GM18498 (cell line): ENCODE measurements around the gene CD99.

Experiments used
- ATAC-seq: cut with Tn5 transposase; IDR thresholded peaks from one replicate; pipeline ENCODE4 v1.9.1; 2021; ENCODE audit warnings: mild to moderate bottlenecking, moderate library complexity; ENCODE audit not compliant: unreplicated experiment

CD99 gene, protein sequence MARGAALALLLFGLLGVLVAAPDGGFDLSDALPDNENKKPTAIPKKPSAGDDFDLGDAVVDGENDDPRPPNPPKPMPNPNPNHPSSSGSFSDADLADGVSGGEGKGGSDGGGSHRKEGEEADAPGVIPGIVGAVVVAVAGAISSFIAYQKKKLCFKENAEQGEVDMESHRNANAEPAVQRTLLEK

DNA sequence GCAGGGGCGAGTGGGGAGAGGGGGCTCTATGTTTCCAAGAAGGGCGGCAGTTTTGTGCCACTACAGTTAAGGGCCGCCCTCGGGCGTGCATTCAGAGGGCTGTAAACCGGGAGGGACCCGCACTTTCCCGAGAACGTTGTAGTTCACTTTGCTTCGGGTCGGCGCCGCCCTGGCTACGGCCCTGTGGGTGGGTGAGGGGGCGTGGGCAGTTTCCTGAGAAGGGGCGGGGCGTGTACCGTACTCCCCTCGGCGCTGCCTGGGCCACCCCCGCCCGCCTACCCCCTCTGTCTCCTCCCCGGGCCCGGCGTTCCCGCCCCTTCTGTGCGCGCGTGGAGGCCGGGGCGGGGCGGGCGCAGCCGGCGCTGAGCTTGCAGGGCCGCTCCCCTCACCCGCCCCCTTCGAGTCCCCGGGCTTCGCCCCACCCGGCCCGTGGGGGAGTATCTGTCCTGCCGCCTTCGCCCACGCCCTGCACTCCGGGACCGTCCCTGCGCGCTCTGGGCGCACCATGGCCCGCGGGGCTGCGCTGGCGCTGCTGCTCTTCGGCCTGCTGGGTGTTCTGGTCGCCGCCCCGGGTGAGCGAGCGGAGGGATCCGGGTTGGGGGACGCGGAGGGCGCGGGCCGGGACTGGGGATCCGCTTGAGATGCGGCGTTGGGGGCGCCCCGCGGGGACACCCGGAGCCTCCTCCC, at the start of gene CD99:
Gene CD99 (plus strand): TSS at position 440 of the 687 bp plus-strand sequence. CDS start 66 bp downstream, at position 506.
- peak; percentile 93 for ATAC-seq

GRCh38 chrX:2642146-2642545, 48.9 kb upstream of the CD99 start:
- no peak for ATAC-seq

GRCh38 chrX:2642791-2643190, 48.3 kb upstream of the CD99 start:
- no peak for ATAC-seq

- ATAC-seq: no peak
Measured at GRCh38 chrX:2643880-2644279, 47.2 kb upstream of the CD99 start.

GRCh38 chrX:2645563-2645962, 45.5 kb upstream of the CD99 start:
- ATAC-seq: no peak

- ATAC-seq: no peak
Measured at GRCh38 chrX:2647627-2648026, 43.5 kb upstream of the CD99 start.

- ATAC-seq: no peak
Measured at GRCh38 chrX:2650037-2650436, 41.1 kb upstream of the CD99 start.

- no peak for ATAC-seq
Measured at GRCh38 chrX:2650865-2651264, 40.2 kb upstream of the CD99 start.

DNA sequence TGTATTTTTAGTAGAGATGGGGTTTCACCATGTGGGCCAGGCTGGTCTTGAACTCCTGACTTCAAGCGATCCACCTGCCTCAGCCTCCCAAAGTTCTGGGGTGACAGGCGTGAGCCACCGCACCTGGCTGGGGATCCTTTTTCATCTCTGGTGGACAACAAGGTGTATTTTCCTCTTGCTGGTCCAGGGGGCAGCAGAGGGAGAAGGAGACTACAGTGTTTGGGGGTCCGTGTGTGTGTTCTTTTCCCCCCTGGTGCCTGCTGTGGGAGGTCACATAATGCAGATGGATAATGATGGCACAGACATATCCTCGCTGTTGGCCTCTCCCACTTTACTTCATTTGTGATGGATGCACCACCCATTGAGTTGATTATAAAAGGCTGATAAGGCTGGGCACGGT, 39.0 kb upstream of the CD99 start:
- ATAC-seq: no peak

- ATAC-seq: no peak
Measured at GRCh38 chrX:2654436-2655340, 36.4 kb upstream of the CD99 start.

DNA sequence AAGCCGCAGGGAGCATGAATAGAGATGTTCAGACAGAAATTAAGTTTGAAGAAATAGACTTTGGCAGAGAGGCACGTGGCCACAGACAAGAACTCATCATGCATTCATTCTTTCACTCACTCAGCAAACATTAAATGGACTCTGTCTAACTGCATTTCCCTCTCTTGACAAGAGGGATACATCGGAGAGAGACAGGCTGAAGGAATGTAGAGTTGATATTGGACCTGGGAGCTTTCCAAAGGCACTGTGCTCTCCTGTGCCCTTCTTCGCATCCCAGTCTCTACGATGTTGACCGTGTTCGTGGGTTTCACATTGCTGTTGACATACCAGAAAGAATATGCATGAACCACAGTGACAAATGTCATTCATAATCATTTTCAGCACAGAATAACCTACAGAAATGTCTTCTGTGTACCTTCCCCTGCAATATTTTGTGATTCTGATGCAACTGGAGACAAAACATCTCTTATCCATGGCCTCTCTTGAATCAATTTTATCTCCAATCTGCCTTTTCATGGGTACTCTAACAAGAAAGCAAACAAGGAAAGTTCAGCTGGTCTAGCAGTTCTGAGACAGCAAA, 34.7 kb upstream of the CD99 start:
- ATAC-seq: no peak

- no peak for ATAC-seq
Measured at GRCh38 chrX:2657532-2658113, 33.5 kb upstream of the CD99 start.

DNA sequence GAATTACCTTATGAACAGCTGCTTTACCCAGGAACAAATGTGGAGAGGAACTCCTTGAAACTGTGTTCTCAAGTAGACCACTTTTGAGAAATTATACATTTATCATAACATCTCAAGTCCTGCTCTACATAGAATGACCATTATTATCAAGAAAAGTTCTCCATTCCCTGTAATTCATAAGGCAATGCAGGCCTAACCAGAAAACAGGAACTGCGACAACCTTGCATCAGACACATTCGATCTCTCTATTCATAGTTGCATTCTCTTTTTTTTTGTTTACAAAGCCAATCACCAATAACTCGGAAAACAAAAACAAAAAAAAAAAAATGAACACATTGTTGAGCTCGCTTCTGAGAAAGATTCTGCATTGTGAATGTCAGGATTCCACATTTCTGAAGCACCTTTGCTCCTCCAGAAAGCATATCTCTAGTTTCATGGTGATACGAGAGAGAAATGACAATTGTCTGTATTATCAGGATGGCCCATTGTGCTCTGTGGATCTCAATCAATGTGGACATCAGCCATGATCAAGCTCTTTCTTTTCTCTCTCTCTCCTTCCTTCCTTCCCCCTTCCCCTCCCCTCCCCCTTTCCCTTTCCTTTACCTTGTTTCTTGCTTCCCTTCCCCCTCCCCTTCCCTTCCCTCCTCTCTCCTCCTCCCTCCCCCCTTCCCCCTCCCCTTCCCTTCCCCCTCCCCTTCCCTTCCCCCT, 32.4 kb upstream of the CD99 start:
- ATAC-seq: no peak

- ATAC-seq: no peak
Measured at GRCh38 chrX:2662586-2662985, 28.5 kb upstream of the CD99 start.

DNA sequence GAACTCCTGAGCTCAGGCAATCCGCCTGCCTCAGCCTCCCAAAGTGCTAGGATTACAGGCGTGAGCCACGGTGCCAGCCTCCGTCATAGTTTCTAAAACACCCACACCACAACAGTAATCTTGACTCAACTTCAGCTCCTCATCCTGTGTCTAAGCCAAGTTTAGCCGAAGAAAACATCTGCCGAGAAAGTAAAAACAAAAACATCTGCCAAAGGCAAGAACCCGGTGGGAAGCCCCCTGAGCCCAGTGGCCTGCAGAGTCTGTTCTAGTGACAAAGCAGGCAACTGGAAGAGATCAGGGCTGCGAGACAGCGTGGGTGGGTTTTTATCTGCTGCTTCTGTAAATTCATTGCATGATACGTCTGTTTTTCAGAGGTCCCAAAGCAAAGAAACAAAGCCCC, 26.6 kb upstream of the CD99 start:
- no peak for ATAC-seq

DNA sequence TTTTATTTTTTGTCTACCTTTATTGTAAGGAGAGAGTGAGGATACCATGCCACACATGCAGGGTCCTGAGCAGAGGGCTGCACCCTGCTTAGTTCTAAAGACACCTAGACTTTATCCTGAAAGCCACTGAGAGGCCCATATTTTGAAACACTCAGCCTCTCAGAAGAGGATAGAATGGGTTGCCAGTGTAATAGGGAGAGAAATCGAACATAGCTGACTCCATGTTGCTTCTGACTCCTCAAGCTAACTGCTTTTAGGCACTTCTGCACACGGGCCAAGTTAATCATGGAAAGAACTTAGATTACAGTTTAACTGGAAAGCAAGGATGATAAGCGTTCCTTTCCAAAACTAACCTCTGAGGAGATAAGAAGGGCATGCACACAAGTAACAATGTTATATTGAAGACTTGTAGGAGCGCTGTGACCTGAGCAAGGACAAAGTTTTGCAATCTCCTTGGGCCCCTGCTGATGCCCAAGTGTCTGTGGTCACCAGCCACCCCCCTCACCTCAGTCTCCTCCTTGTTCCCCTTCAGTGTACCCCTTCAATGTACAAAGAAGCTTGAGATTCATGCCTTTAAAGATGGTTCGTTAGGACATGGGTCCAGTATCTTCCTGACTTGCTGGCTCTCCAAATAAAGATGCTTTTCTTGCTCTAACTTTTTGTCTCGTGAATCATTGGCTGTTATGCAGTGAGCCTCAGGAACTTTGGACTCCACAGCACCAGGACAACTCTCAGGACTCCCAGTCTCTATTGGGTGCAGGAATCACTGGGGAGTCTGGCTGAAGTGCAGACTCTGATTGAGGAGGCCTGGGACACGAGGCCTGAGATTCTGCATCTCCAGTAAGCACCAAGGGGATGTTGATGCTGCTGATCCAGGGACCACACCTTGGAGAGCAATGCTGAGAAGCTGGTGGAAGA, 25.4 kb upstream of the CD99 start:
- ATAC-seq: no peak

DNA sequence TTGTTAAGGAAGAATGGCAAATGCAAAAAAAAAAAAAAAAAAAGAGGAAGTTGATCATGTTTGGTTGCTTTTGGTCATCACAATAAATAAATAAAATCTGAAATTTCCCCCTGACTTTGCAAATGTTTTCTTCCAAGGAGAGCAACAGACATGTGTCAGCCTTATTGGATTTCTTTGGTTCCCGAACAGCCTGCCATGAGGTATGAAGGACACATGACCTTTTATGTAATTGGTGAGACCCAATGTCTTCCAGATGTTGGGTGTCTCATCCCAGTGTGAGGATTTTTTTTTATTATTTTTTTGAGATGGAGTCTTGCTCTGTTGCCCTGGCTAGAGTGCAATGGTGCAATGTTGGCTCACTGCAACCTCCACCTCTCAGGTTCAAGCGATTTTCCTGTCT, 24.6 kb upstream of the CD99 start:
- ATAC-seq: no peak

DNA sequence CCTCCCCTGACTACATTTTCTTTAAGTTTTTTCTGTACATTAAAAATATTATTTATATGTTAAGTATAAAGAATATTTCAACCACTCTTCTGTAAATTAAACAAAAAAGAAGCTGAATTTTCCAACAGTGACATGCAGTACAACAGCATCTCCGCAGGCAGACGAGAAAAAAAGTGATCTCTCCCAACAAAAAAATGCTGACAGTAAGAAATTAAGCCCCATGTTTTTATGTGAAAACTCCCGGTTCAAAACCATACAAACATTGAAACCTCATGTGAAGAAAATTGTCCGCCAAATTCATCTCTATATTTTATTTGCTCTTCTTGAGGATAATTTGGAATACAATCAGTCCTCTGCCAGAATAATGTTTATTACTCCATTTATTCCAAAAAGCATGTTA, 20.1 kb upstream of the CD99 start:
- no peak for ATAC-seq

DNA sequence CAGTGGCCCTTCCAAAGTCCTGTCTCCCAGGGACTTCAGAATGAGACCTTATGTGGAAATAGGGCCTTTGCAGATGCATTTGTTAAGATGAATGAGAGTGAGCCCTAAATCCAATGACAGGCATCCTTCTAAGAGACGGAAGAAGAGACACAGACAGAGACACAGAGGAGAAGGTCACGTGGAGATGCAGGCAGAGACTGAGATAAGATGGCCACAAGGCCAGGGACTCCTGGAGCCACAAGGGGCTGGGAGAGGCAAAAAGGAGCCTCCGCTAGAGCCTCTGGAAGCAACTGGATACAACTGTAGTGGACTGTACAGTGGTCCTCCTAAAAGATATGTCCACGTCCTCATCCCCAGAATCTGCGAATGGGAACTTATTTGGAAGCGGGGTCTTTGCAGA, 19.0 kb upstream of the CD99 start:
- ATAC-seq: no peak
